AG10803 (cell line): ENCODE results near the gene TMEM176A.

ENCODE experiments used
- DNase-seq: peaks from one replicate; pipeline ENCODE4 v3.0.0; 2010; ENCODE audit warnings: low read depth
- H3K4me3 ChIP-seq: 2 replicates; pipeline ENCODE4 v1.5.1; 2011; ENCODE audit warnings: mild to moderate bottlenecking, low read length, control low read depth
- CTCF ChIP-seq: conservative IDR thresholded peaks from 2 replicates; pipeline ENCODE4 v1.5.1; 2011; ENCODE audit warnings: mild to moderate bottlenecking, low read length, control low read depth, inconsistent platforms

Gene TMEM176A

GRCh38 chr7:150828384-150828783 is 27.8 kb downstream of the TMEM176A start:
- TF ChIP-seq CTCF: no peak
- no peak for DNase-seq
- H3K4me3 ChIP-seq: no peak overlapping the region

GRCh38 chr7:150829426-150829825 is 28.9 kb downstream of the TMEM176A start:
- TF ChIP-seq CTCF: no peak
- no peak overlapping the region for H3K4me3 ChIP-seq
- DNase-seq: no peak

GRCh38 chr7:150830937-150831336 is 30.4 kb downstream of the TMEM176A start:
- no peak overlapping the region for H3K4me3 ChIP-seq
- DNase-seq: no peak
- TF ChIP-seq CTCF: no peak

GRCh38 chr7:150831851-150832250 is 31.3 kb downstream of the TMEM176A start:
- TF ChIP-seq CTCF: no peak
- no peak overlapping the region for H3K4me3 ChIP-seq
- DNase-seq: no peak

GRCh38 chr7:150835019-150835418 is 34.5 kb downstream of the TMEM176A start:
- TF ChIP-seq CTCF: no peak
- DNase-seq: no peak
- no peak overlapping the region for H3K4me3 ChIP-seq

- H3K4me3 ChIP-seq: no peak overlapping the region
- DNase-seq: no peak
- TF ChIP-seq CTCF: no peak
Observed at GRCh38 chr7:150835702-150836280, 35.2 kb downstream of the TMEM176A start.

- DNase-seq: no peak
- H3K4me3 ChIP-seq: no peak overlapping the region
- TF ChIP-seq CTCF: no peak
Observed at GRCh38 chr7:150838965-150839650, 38.5 kb downstream of the TMEM176A start.
